ENCODE data around the gene KIF13A. TPM values are rescaled to one million over a fixed set of nuclear protein-coding genes. Genes with fewer than 3 reads are reported as not detected.
"Not testable (repeated sequence)": the region's sequence is repeated elsewhere in the genome, so short reads cannot be mapped to it uniquely, and the experiment has no call there.

KIF13A gene
- total RNA-seq, 1 donor from 2014 or later, result 28.9 TPM

- DNase-seq (ENCODE audit: low spot score in 2 of 2), result no peak
- no peaks in the 10 kb centered on the region for H3K27me3 ChIP-seq
- no peak for TF ChIP-seq CTCF (IDR thresholded peaks at IDR 0.05)
- no peaks in the 10 kb centered on the region for H3K9me3 ChIP-seq
- H3K27ac ChIP-seq, result peak overlapping the region in 1 of 2 donors; percentile 22
- no peak overlapping the region for H3K4me3 ChIP-seq
- peaks cover 13 to 31% of the 10 kb centered on the region in 2 donors for H3K4me1 ChIP-seq
- intact Hi-C loops (cut with DNase I), result no loop called here
- H3K36me3 ChIP-seq, result no peaks in the 10 kb centered on the region
These were observed 126.1 kb downstream of the KIF13A start for GRCh38 chr6:17861361-17861760.

GRCh38 chr6:17859846-17860245 lies 127.6 kb downstream of the KIF13A start:
- no peak for DNase-seq (ENCODE audit: low spot score in 2 of 2)
- peak overlapping the region in 1 of 2 donors; percentile 12 for H3K27ac ChIP-seq
- peaks cover 9 to 22% of the 10 kb centered on the region in 2 donors for H3K4me1 ChIP-seq
- no peak overlapping the region for H3K4me3 ChIP-seq
- no peak for TF ChIP-seq CTCF (IDR thresholded peaks at IDR 0.05)
- no peaks in the 10 kb centered on the region for H3K27me3 ChIP-seq
- intact Hi-C loops (cut with DNase I), result no loop called here
- H3K36me3 ChIP-seq, result no peaks in the 10 kb centered on the region
- no peaks in the 10 kb centered on the region for H3K9me3 ChIP-seq

GRCh38 chr6:17858584-17858983 lies 128.9 kb downstream of the KIF13A start:
- Histone ChIP-seq H3K4me3 (no peak overlapping the region), H3K27ac (no peak overlapping the region), H3K4me1 (peaks cover 0 to 10% of the 10 kb centered on the region in 2 donors), H3K9me3 (no peaks in the 10 kb centered on the region), H3K27me3 (no peaks in the 10 kb centered on the region), H3K36me3 (no peaks in the 10 kb centered on the region)
- TF ChIP-seq CTCF (IDR thresholded peaks at IDR 0.05), result no peak
- intact Hi-C loops (cut with DNase I), result no loop called here
- DNase-seq (ENCODE audit: low spot score in 2 of 2), result no peak

GRCh38 chr6:17857188-17857587 lies 130.2 kb downstream of the KIF13A start:
- not testable (repeated sequence) for DNase-seq (ENCODE audit: low spot score in 2 of 2)

GRCh38 chr6:17856306-17856705 lies 131.1 kb downstream of the KIF13A start:
- no peaks in the 10 kb centered on the region for H3K9me3 ChIP-seq
- H3K4me1 ChIP-seq, result peaks cover 0 to 9% of the 10 kb centered on the region in 2 donors
- no peak for TF ChIP-seq CTCF (IDR thresholded peaks at IDR 0.05)
- intact Hi-C loops (cut with DNase I), result no loop called here
- no peak overlapping the region for H3K27ac ChIP-seq
- H3K4me3 ChIP-seq, result no peak overlapping the region
- H3K27me3 ChIP-seq, result no peaks in the 10 kb centered on the region
- no peak for DNase-seq (ENCODE audit: low spot score in 2 of 2)
- H3K36me3 ChIP-seq, result no peaks in the 10 kb centered on the region

More at GRCh38 chr6:17857188-17857587, 130.2 kb downstream of the KIF13A start:
- H3K9me3 ChIP-seq; H3K4me3 ChIP-seq; intact Hi-C loops (cut with DNase I); H3K4me1 ChIP-seq; H3K27ac ChIP-seq; H3K36me3 ChIP-seq; H3K27me3 ChIP-seq: not testable (repeated sequence)

- no peaks in the 10 kb centered on the region for H3K36me3 ChIP-seq
- H3K9me3 ChIP-seq, result no peaks in the 10 kb centered on the region
- H3K4me3 ChIP-seq, result no peak overlapping the region
- H3K4me1 ChIP-seq, result peaks cover 0 to 14% of the 10 kb centered on the region in 2 donors
- intact Hi-C loops (cut with DNase I), result no loop called here
- H3K27ac ChIP-seq, result no peak overlapping the region
- no peak for DNase-seq (ENCODE audit: low spot score in 2 of 2)
- H3K27me3 ChIP-seq, result no peaks in the 10 kb centered on the region
- TF ChIP-seq CTCF (IDR thresholded peaks at IDR 0.05), result no peak
These were observed 132.1 kb downstream of the KIF13A start for GRCh38 chr6:17855381-17855780.
